ENCODE data around the gene DDR2. TPM values are rescaled to one million over a fixed set of nuclear protein-coding genes. Genes with fewer than 3 reads are reported as not detected.

The DDR2 gene
- total RNA-seq, 1 donor from 2014 or later = 54.4 TPM

GRCh38 chr1:162629651-162630050 is 2.6 kb upstream of the DDR2 start:
- Mint-ChIP-seq H3K27ac (no peak overlapping the region), H3K4me1 (ENCODE audit: unreplicated experiment) (peaks cover 45% of the 10 kb centered on the region), H3K9me3 (no peaks in the 10 kb centered on the region), H3K4me3 (no peak overlapping the region), H3K36me3 (no peaks in the 10 kb centered on the region), H3K27me3 (peaks cover 3% of the 10 kb centered on the region)
- TF ChIP-seq, protein P1, sequence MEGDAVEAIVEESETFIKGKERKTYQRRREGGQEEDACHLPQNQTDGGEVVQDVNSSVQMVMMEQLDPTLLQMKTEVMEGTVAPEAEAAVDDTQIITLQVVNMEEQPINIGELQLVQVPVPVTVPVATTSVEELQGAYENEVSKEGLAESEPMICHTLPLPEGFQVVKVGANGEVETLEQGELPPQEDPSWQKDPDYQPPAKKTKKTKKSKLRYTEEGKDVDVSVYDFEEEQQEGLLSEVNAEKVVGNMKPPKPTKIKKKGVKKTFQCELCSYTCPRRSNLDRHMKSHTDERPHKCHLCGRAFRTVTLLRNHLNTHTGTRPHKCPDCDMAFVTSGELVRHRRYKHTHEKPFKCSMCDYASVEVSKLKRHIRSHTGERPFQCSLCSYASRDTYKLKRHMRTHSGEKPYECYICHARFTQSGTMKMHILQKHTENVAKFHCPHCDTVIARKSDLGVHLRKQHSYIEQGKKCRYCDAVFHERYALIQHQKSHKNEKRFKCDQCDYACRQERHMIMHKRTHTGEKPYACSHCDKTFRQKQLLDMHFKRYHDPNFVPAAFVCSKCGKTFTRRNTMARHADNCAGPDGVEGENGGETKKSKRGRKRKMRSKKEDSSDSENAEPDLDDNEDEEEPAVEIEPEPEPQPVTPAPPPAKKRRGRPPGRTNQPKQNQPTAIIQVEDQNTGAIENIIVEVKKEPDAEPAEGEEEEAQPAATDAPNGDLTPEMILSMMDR (conservative IDR thresholded peaks at IDR 0.05) = no peak
- DNase-seq (ENCODE audit: extremely low spot score, unreplicated experiment) = no peak

- Mint-ChIP-seq H3K36me3 (no peaks in the 10 kb centered on the region), H3K4me3 (peak overlapping the region; percentile 88), H3K27me3 (no peaks in the 10 kb centered on the region), H3K4me1 (ENCODE audit: unreplicated experiment) (peaks cover 52% of the 10 kb centered on the region), H3K27ac (peak overlapping the region; percentile 37), H3K9me3 (no peaks in the 10 kb centered on the region)
- TF ChIP-seq, protein P1 (conservative IDR thresholded peaks at IDR 0.05) = no peak
- DNase-seq (ENCODE audit: extremely low spot score, unreplicated experiment) = no peak
These were observed 595 bp upstream of the DDR2 start for GRCh38 chr1:162631546-162632191.

DNA sequence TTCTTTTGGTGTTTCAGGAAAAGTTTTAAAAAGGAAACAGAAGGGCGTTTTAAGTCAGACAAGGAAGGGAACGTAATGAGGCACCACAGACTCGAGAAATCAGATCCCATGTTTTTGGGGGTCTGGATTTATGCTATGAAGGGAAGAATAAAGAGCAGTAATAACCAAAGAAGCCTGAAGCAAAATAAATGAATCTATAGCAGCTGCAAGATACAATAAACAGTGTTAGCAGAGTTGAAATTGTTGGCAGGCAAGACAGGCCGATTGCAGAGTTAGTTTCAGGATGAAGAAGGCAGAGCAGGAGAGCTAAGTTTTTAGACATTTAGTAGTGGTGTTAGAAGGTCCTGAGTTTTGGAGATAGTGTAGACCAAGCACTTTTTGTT is 425 bp downstream of the DDR2 start:
- TF ChIP-seq, protein P1 (conservative IDR thresholded peaks at IDR 0.05) = no peak
- peak overlapping the region; percentile 88 for H3K4me3 Mint-ChIP-seq
- DNase-seq (ENCODE audit: extremely low spot score, unreplicated experiment) = no peak

DNA sequence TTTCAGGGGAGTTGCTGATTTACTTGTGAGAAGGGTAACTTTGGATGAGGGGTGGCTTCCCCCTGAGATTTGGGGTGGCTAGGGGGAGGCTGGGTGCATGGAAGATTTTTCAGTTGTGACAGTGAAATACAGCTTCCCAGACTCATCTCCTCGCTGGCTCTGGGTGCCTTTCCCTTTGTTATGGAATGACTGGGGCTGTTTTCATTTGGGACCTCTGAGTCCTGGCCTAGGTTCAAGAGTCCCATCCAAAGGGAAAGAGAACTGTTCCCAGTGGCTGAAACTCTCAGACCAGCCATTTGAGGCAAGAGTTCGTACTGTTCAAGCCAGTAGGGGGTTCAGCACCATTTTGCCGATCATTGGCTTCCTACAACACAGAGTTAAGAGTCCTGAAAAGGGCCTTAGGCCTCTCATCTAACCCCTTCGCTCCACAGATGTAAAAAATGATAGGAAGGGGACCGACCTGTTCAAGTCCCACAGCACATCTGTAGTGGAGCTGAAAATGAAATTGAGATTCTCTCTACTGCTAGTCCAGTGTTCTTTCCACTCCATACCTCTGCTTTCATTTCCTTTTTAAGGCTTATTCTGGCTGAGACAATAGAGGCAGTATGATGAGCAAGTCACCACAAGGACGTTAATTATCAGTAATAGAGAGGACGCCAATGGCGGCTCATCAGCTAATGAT is 958 bp downstream of the DDR2 start:
- TF ChIP-seq, protein P1 (conservative IDR thresholded peaks at IDR 0.05) = no peak
- DNase-seq (ENCODE audit: extremely low spot score, unreplicated experiment) = no peak
- H3K4me1 Mint-ChIP-seq (ENCODE audit: unreplicated experiment) = peaks cover 43% of the 10 kb centered on the region
- no peaks in the 10 kb centered on the region for H3K27me3 Mint-ChIP-seq
- no peaks in the 10 kb centered on the region for H3K9me3 Mint-ChIP-seq
- peak overlapping the region; percentile 37 for H3K27ac Mint-ChIP-seq
- no peaks in the 10 kb centered on the region for H3K36me3 Mint-ChIP-seq
- H3K4me3 Mint-ChIP-seq = peak overlapping the region; percentile 88

More for the DNA sequence above, 425 bp downstream of the DDR2 start:
- no peaks in the 10 kb centered on the region for H3K9me3 Mint-ChIP-seq
- H3K4me1 Mint-ChIP-seq (ENCODE audit: unreplicated experiment) = peaks cover 44% of the 10 kb centered on the region
- no peaks in the 10 kb centered on the region for H3K36me3 Mint-ChIP-seq
- H3K27me3 Mint-ChIP-seq = no peaks in the 10 kb centered on the region
- peak overlapping the region; percentile 37 for H3K27ac Mint-ChIP-seq

- H3K4me1 Mint-ChIP-seq (ENCODE audit: unreplicated experiment) = peaks cover 27% of the 10 kb centered on the region
- H3K27me3 Mint-ChIP-seq = no peaks in the 10 kb centered on the region
- peak overlapping the region; percentile 88 for H3K4me3 Mint-ChIP-seq
- no peaks in the 10 kb centered on the region for H3K9me3 Mint-ChIP-seq
- DNase-seq (ENCODE audit: extremely low spot score, unreplicated experiment) = no peak
- H3K27ac Mint-ChIP-seq = no peak overlapping the region
- no peaks in the 10 kb centered on the region for H3K36me3 Mint-ChIP-seq
- TF ChIP-seq, protein P1 (conservative IDR thresholded peaks at IDR 0.05) = no peak
These were observed 3.2 kb downstream of the DDR2 start for GRCh38 chr1:162635418-162635817.
